ENCODE data around the gene LRCH1.
"Not testable (repeated sequence)": the region's sequence is repeated elsewhere in the genome, so short reads cannot be mapped to it uniquely, and the experiment has no call there.

Gene LRCH1

GRCh38 chr13:46726347-46726746 lies 173.4 kb downstream of the LRCH1 start:
- no peak for DNase-seq

GRCh38 chr13:46728777-46729176 lies 175.8 kb downstream of the LRCH1 start:
- no peak for DNase-seq

- no peak for DNase-seq
Measured at GRCh38 chr13:46731535-46731934, 178.6 kb downstream of the LRCH1 start.

- no peak for DNase-seq
Measured at GRCh38 chr13:46735425-46735824, 182.5 kb downstream of the LRCH1 start.

GRCh38 chr13:46736541-46737310 lies 183.8 kb downstream of the LRCH1 start:
- no peak for DNase-seq

- no peak for DNase-seq
Measured at GRCh38 chr13:46738055-46738454, 185.1 kb downstream of the LRCH1 start.

GRCh38 chr13:46738766-46739165 lies 185.8 kb downstream of the LRCH1 start:
- DNase-seq = no peak

- DNase-seq = no peak
Measured at GRCh38 chr13:46739447-46740098, 186.6 kb downstream of the LRCH1 start.

GRCh38 chr13:46743191-46743590 lies 190.2 kb downstream of the LRCH1 start:
- DNase-seq = no peak

- no peak for DNase-seq
Measured at GRCh38 chr13:46745062-46745461, 192.1 kb downstream of the LRCH1 start.

- DNase-seq = no peak
Measured at GRCh38 chr13:46745706-46746105, 192.7 kb downstream of the LRCH1 start.

- no peak for DNase-seq
Measured at GRCh38 chr13:46747031-46747820, 194.3 kb downstream of the LRCH1 start.

GRCh38 chr13:46748300-46748699 lies 195.3 kb downstream of the LRCH1 start:
- DNase-seq = no peak

GRCh38 chr13:46749951-46750350 lies 197.0 kb downstream of the LRCH1 start:
- DNase-seq = no peak

- peak; percentile 40 for DNase-seq
Measured at GRCh38 chr13:46751811-46752635, 199.1 kb downstream of the LRCH1 start.

GRCh38 chr13:46753137-46753536 lies 200.2 kb downstream of the LRCH1 start:
- no peak for DNase-seq

GRCh38 chr13:46753917-46754316 lies 200.9 kb downstream of the LRCH1 start:
- DNase-seq = no peak

GRCh38 chr13:46754812-46755211 lies 201.8 kb downstream of the LRCH1 start:
- DNase-seq = no peak

GRCh38 chr13:46755508-46755907 lies 202.5 kb downstream of the LRCH1 start:
- DNase-seq = not testable (repeated sequence)

GRCh38 chr13:46756977-46757376 lies 204.0 kb downstream of the LRCH1 start:
- no peak for DNase-seq

GRCh38 chr13:46757640-46758039 lies 204.7 kb downstream of the LRCH1 start:
- DNase-seq = no peak

GRCh38 chr13:46759846-46760245 lies 206.9 kb downstream of the LRCH1 start:
- no peak for DNase-seq

GRCh38 chr13:46761174-46761573 lies 208.2 kb downstream of the LRCH1 start:
- no peak for DNase-seq

Data from activated CD8-positive, alpha-beta memory T cell treated with anti-CD3 and anti-CD28 coated beads, Interleukin-2, amount 50 U/mL, for 4 hours (primary cell).